Measurements from ENCODE around the gene ARHGAP26. TPM values are rescaled to one million over a fixed set of nuclear protein-coding genes. Genes with fewer than 3 reads are reported as not detected.

The ARHGAP26 gene
- total and polyA plus RNA-seq, 9 donors = 1.9 to 47.1 (median 12.0) TPM

GRCh38 chr5:143180751-143181150, 410.6 kb downstream of the ARHGAP26 start:
- intact Hi-C loops (cut with DNase I) = no loop called here
- 96 to 100% (median 100%) methylated on average over 1 of the region's 1 CpG for WGBS, 3 donors
- Histone ChIP-seq H3K27me3 (no peaks in the 10 kb centered on the region), H3K36me3 (no peaks in the 10 kb centered on the region), H3K9me3 (no peaks in the 10 kb centered on the region), H3K27ac (no peak overlapping the region), H3K4me1 (ENCODE audit: insufficient read depth) (peaks cover 5% of the 10 kb centered on the region), H3K4me3 (no peak overlapping the region)
- no peak for DNase-seq
- TF ChIP-seq CTCF (IDR thresholded peaks at IDR 0.05) = no peak
- no peak for TF ChIP-seq EP300 (IDR thresholded peaks at IDR 0.05)
- no peak for TF ChIP-seq POLR2A (IDR thresholded peaks at IDR 0.05)

- 78 to 89% (median 87%) methylated on average over 3 of the region's 3 CpGs for WGBS, 3 donors
- Histone ChIP-seq H3K27ac (no peak overlapping the region), H3K4me3 (no peak overlapping the region), H3K9me3 (no peaks in the 10 kb centered on the region), H3K36me3 (no peaks in the 10 kb centered on the region), H3K4me1 (ENCODE audit: insufficient read depth) (peaks cover 5% of the 10 kb centered on the region), H3K27me3 (no peaks in the 10 kb centered on the region)
- no peak for TF ChIP-seq POLR2A (IDR thresholded peaks at IDR 0.05)
- TF ChIP-seq EP300 (IDR thresholded peaks at IDR 0.05) = no peak
- no peak for TF ChIP-seq CTCF (IDR thresholded peaks at IDR 0.05)
- no peak for DNase-seq
- intact Hi-C loops (cut with DNase I) = no loop called here
These were observed 411.0 kb downstream of the ARHGAP26 start for GRCh38 chr5:143181173-143181572.

GRCh38 chr5:143182106-143182505, 411.9 kb downstream of the ARHGAP26 start:
- no peaks in the 10 kb centered on the region for H3K9me3 ChIP-seq
- H3K36me3 ChIP-seq = no peaks in the 10 kb centered on the region
- no peak overlapping the region for H3K4me3 ChIP-seq
- intact Hi-C loops (cut with DNase I) = no loop called here
- peaks cover 5% of the 10 kb centered on the region for H3K4me1 ChIP-seq (ENCODE audit: insufficient read depth)
- no peak for DNase-seq
- WGBS, 3 donors = 86 to 90% (median 87%) methylated on average over 3 of the region's 3 CpGs
- no peak overlapping the region for H3K27ac ChIP-seq
- no peaks in the 10 kb centered on the region for H3K27me3 ChIP-seq
- TF ChIP-seq CTCF (IDR thresholded peaks at IDR 0.05) (no peak), EP300 (IDR thresholded peaks at IDR 0.05) (no peak), POLR2A (IDR thresholded peaks at IDR 0.05) (no peak)

GRCh38 chr5:143182901-143183820, 413.0 kb downstream of the ARHGAP26 start:
- Histone ChIP-seq H3K36me3 (no peaks in the 10 kb centered on the region), H3K27me3 (no peaks in the 10 kb centered on the region), H3K27ac (no peak overlapping the region), H3K4me1 (ENCODE audit: insufficient read depth) (peaks cover 5% of the 10 kb centered on the region), H3K4me3 (no peak overlapping the region), H3K9me3 (no peaks in the 10 kb centered on the region)
- 37 to 53% (median 46%) methylated on average over 15 of the region's 15 CpGs for WGBS, 3 donors
- intact Hi-C loops (cut with DNase I) = no loop called here
- TF ChIP-seq CTCF (IDR thresholded peaks at IDR 0.05) (no peak), POLR2A (IDR thresholded peaks at IDR 0.05) (no peak), EP300 (IDR thresholded peaks at IDR 0.05) (no peak)
- peak in 4 of 5 donors; percentile 15 to 43 (median 19) for DNase-seq
